Breast epithelium (tissue), 3 donors: ENCODE measurements around the gene FAT2.

Source experiments
- POLR2A ChIP-seq: fragments of 450-650 bp; IDR thresholded peaks from one replicate; pipeline ENCODE4 v1.6.1; 2016; ENCODE audit warnings: antibody characterized with exemption, mild to moderate bottlenecking, moderate library complexity
- TF ChIP-seq, protein P1 (sequence below), 3 donors: fragments of 450-650 bp; IDR thresholded peaks; one replicate each; pipeline ENCODE4 v1.5.1; 2016 to 2017; ENCODE audit warnings: antibody characterized with exemption in 3 of 3, mild to moderate bottlenecking in 3 of 3, moderate library complexity in 3 of 3

DNA sequence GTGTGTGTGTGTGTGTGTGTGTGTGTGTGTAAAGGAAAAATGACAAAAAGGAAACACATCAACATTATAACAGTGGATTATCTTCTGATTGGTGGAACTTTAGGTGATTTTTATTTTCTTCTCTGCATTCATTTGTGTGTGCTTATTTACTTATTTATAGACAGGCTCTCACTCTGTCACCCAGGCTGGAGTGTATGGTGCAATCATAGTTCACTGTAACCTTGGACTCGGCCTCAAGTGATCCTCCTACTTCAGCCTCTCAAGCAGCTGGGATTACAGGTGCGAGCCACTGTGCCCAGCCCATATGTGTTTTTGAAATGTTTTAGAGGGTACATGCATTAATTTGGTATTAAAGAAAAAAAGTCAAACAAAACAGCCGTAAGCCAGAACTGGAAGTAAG lies 39.1 kb downstream of the FAT2 start:
- TF ChIP-seq, protein P1, sequence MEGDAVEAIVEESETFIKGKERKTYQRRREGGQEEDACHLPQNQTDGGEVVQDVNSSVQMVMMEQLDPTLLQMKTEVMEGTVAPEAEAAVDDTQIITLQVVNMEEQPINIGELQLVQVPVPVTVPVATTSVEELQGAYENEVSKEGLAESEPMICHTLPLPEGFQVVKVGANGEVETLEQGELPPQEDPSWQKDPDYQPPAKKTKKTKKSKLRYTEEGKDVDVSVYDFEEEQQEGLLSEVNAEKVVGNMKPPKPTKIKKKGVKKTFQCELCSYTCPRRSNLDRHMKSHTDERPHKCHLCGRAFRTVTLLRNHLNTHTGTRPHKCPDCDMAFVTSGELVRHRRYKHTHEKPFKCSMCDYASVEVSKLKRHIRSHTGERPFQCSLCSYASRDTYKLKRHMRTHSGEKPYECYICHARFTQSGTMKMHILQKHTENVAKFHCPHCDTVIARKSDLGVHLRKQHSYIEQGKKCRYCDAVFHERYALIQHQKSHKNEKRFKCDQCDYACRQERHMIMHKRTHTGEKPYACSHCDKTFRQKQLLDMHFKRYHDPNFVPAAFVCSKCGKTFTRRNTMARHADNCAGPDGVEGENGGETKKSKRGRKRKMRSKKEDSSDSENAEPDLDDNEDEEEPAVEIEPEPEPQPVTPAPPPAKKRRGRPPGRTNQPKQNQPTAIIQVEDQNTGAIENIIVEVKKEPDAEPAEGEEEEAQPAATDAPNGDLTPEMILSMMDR (IDR thresholded peaks at IDR 0.05), result no peak
- no peak for TF ChIP-seq POLR2A
